Fibroblast of skin of right biceps (primary cell): ENCODE data around the gene FHL2.

Source experiments
- DNase-seq: peaks from one replicate; pipeline ENCODE4 v3.0.0-alpha.2; 2013

FHL2 gene

GRCh38 chr2:105396254-105397024 lies 2.4 kb downstream of the FHL2 start:
- DNase-seq = peak; percentile 98

- no peak for DNase-seq
Measured at GRCh38 chr2:105395691-105396090, 3.2 kb downstream of the FHL2 start.

GRCh38 chr2:105394951-105395611 lies 3.8 kb downstream of the FHL2 start:
- DNase-seq = no peak

GRCh38 chr2:105393373-105394055 lies 5.3 kb downstream of the FHL2 start:
- DNase-seq = peak; percentile 87

- no peak for DNase-seq
Measured at GRCh38 chr2:105391763-105392662, 6.8 kb downstream of the FHL2 start.

GRCh38 chr2:105391058-105391627 lies 7.7 kb downstream of the FHL2 start:
- peak; percentile 81 for DNase-seq

GRCh38 chr2:105390454-105390853 lies 8.4 kb downstream of the FHL2 start:
- no peak for DNase-seq

- peak; percentile 86 for DNase-seq
Measured at GRCh38 chr2:105388971-105389381, 9.9 kb downstream of the FHL2 start.

GRCh38 chr2:105387225-105387624 lies 11.6 kb downstream of the FHL2 start:
- no peak for DNase-seq

- no peak for DNase-seq
Measured at GRCh38 chr2:105385731-105386540, 12.9 kb downstream of the FHL2 start.

- DNase-seq = no peak
Measured at GRCh38 chr2:105384861-105385260, 14.0 kb downstream of the FHL2 start.

GRCh38 chr2:105384216-105384615 lies 14.6 kb downstream of the FHL2 start:
- DNase-seq = no peak

- DNase-seq = no peak
Measured at GRCh38 chr2:105383432-105384166, 15.3 kb downstream of the FHL2 start.

GRCh38 chr2:105382177-105382576 lies 16.7 kb downstream of the FHL2 start:
- no peak for DNase-seq

GRCh38 chr2:105381101-105381668 lies 17.7 kb downstream of the FHL2 start:
- no peak for DNase-seq

GRCh38 chr2:105380432-105381100 lies 18.3 kb downstream of the FHL2 start:
- DNase-seq = no peak

- DNase-seq = no peak
Measured at GRCh38 chr2:105379741-105380186, 19.1 kb downstream of the FHL2 start.

GRCh38 chr2:105378921-105379383 lies 19.9 kb downstream of the FHL2 start:
- DNase-seq = no peak

GRCh38 chr2:105378276-105378840 lies 20.5 kb downstream of the FHL2 start:
- DNase-seq = no peak
